NCI-H146 treated with DMSO at 0.1 percent for 48 hours (cell line): ENCODE data around the gene RENBP.

Source experiments
- DNase-seq: peaks from one replicate; lab custom pipeline; 2025; ENCODE audit not compliant: unreplicated experiment; lab: John Stamatoyannopoulos, UW

The RENBP gene

DNA sequence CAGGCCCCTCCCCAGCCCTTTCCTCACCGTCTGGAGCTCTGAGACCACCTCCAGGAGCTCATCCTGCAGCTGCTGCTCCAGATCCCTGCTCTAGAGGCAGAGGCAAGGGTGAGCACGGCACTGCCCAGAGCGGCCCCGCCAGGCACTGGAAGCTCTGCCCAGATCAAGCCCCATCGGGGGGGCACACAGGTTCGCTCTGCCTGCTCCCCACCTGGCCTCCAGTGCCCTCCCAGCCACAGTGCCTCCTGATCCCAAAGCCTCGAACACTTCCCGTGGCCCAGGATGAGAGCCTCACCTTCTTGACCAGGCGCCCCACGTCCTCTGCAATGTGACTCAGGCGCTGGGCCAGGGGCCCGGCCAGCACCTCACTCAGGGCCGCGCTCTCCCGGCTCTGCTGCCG lies 23.4 kb downstream of the RENBP start:
- no peak for DNase-seq

DNA sequence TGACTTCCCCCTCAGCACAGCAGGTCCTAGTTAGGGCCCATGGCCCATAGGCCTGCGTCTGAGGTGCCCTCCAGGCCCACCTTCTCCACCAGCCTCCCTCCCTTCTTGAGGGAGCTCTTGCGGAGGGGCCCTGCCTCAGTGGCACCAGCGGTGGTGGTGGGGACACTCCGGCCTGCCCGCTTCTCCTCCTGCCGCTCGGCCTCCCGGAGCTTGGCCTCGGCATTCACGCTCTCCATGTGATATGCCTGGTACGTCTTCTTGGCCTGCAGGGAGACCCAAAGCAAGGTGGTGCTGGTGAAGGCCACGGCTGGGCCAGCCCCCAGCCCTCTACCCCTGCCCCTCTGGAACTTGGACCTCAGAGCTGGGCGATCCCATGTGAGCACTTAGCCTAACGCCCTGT lies 23.9 kb downstream of the RENBP start:
- no peak for DNase-seq

DNA sequence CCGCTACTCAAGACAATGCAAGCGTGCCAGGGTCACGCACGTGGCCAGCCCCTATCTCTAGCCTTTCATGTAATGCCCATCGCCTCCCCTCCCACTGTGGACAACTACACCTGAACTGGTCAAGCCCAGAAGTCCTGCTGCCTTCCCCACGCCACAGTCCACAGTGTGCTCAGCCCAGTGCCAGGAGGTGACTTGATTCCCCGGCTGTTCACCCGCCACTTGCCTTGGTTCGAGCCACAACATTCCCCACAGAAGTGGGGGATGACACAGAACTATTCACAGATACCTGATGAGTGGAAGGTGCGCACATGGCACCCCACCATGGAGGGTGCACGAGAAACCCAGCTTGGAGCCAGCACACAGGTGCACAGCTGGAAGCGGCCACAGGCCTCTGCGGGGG lies 25.2 kb downstream of the RENBP start:
- DNase-seq: no peak

DNA sequence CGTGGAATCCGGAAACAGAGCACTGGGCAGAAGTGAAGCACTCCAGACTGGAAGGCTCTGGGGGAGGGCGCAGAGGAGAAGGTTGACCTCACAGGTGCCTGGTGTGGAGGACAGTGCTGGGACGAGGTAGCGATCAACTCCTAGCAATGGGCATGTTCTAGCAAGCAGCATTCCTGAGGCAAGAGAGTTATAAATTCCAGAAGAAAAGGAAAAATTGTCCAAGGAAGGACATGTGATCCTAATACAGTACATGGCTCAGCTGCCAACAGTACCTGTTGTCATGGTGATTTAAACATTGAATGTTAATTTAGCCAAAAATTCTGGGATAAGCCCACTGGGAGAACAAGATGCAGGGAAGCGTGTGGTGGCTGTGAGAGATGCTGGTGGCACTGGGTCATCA lies 26.6 kb downstream of the RENBP start:
- DNase-seq: no peak

DNA sequence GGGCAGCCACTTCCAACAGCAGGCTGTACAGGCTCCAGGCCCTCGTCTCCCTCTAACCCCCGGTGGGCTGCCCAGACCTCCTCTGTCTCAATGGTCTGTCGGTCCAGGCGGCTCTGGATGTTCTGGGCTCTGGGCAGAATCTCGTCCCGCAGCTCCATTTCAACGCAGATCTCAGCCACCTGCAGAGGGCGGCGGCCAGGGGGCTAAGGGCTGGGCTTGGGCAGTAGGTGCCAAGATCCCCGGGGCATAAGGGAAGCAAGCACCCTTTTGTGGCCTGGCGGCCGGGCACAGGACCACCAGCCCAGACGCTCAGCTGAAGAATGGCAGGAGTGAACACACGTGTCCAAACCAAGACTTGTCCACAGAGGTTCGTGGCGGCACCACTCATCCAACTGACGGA lies 30.7 kb downstream of the RENBP start:
- no peak for DNase-seq

DNA sequence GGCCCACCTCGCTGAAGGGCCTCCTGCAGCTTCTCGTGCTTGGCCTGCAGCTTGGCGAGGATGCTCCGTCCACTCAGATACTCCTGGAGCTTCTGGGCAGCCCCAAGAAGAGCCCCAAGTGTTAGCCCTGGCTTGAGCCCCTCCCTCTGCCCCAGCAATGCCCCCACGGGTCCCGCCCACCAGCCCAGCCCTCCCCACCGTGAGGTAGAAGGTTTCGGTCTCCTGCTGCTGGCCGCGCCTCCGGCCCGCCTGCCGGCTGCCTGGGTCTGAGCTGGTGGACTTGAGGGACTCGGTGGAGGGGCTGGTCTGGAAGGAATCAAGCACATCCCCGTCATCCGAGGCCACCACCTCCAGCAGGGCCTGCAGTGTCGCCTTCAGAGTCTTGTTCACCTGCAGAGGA lies 31.2 kb downstream of the RENBP start:
- DNase-seq: no peak

DNA sequence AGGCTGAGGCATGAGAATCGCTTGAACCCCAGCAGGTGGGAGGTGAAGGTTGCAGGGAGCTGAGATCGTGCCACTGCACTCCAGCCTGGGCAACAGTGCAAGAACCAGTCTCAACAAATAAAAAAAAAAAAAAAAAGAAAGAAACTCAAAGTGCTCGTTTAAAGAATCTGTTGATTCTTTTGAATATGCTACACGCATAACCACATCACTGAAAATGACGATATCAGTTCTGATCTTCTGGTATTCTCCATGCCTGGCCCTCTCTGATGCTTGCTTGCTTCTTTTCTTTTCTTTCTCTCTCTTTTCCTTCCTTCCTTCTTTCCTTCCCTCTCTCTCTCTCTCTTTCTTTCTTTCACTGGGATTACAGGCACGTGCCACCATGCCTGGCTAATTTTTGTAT lies 32.6 kb downstream of the RENBP start:
- DNase-seq: no peak

DNA sequence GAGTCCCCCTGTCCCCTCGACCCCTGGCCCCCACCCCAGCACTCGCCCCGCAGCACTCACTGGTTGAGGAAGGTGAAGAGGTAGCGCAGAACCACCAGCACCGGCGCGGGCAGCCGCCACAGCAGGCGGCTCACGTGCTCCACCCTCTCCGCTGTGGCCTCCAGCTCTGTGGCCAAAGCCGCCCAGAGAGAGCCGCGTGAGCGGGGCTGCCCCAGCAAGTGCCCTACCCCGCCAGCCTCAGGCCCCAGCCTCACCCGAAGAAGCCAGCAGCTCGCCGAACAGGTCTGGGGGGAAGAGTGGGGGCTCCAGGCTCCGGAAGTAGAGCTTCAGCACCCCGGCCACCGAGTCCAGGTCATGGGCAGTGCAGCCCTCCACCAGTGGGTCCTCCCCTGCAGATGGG lies 34.0 kb downstream of the RENBP start:
- no peak for DNase-seq

DNA sequence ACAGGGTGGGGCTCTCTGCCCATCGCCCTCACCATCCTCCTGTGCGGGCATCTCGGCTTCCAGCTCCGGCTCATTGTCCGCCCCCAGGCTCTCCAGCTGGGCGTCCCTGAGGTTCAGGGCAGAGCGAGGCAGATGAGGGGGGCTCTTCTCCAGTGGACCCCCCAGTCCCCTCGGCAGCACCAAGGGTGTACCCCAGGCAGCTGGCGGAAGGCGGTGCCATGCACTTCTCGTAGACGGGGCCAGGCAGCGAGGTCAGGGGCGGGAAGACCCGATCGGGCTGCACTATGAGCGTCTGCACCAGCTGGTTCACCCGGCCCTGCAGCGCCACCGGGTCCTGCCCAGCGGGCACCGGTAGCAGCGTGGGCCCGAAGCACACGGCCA lies 34.5 kb downstream of the RENBP start:
- DNase-seq: no peak

DNA sequence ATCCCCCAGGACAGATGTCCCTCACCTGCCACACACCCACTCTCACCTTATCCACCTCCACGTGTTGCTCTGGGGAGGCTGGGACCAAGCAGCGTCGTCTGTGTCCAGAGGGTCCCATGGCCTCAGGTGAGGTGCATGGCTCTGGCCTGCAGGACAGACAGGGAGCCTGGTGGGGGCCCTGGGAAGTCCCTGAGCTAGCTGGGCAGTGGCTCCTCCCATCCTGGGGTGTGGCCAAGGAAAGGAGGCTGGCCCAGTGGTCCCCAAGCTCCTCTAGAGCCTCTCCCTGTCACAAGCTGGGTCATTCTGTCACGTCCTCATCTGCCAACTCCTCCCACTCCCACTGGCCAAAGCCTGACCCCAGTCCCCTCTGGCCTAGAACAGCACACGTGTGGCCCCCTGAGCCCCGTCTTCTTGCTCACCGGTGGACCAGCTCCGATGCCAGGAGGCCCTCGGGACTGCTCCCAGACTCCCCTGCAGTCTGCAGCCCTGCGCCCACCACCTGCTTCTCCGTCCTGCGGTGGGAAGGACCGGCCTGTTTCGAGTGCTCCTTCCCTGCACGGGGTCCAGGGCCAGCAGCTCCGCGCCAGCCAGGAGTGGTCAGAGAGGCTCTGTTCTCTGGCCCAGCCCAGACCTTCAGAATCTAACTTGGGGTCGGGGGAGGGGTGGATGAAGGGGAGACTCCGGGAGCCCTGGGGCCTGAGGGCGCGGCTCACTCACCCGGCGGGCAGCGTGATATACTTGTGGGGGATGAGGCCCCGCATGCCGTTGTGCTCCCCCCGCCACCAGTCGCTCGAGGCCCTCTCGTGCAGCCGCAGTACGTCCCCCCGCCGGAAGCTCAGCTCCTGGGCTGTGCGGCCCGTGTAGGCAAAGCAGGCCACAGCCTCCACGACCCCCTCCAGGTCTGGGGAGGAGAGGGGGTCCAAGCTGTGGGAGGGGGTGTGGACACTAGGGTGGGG lies 35.1 kb downstream of the RENBP start:
- DNase-seq: no peak

DNA sequence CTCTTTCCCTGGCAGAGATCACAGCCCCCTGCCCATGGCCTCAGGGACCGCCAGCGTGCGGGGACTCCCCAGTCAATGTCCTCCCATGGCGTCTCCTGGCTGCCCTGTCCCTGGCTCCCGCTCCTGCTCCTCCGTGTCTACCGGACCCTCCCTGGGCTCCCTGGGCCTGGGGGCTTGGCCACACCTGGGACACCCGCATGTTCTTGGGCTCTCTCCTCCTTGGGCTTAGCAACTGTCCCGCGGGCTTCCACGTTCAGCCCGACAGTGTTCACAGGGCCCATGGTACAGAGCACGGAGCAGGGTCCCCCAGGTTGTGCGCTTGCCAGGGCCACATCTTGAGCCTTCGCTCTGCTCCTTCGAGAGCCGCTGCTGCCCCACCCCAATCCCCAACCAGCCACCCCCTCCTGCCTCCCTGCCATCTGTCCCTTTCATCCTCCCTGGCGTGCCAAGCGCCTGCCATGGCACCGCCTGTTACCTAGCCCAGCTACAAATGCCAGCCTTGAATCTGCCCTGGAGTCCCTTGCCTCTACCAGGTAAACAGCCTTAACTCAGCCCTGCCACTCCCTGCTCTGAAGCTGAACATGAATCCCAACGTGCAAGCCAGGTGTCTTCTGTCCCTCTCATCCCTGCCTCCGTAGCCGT lies 36.1 kb downstream of the RENBP start:
- no peak for DNase-seq

DNA sequence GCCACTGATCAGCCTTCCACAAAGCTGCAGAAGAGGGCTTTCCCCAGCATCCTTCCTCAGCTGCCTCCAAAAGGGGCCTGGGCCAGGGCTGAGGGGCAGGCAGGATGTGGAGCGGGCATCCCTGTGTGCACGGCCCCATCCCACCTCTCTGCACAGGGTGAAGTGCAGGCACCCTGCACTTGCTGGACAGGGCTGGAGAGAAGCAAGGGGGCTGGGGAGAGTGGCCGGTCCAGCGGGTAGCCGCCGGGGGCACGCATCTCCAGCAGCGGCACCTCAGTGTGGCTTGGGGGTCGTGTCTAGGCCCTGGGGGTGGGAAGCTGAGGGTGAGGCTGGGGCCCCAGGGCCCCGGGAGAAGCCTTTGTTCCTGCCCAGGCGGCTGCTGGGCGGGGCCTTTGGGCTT lies 37.0 kb downstream of the RENBP start:
- no peak for DNase-seq

DNA sequence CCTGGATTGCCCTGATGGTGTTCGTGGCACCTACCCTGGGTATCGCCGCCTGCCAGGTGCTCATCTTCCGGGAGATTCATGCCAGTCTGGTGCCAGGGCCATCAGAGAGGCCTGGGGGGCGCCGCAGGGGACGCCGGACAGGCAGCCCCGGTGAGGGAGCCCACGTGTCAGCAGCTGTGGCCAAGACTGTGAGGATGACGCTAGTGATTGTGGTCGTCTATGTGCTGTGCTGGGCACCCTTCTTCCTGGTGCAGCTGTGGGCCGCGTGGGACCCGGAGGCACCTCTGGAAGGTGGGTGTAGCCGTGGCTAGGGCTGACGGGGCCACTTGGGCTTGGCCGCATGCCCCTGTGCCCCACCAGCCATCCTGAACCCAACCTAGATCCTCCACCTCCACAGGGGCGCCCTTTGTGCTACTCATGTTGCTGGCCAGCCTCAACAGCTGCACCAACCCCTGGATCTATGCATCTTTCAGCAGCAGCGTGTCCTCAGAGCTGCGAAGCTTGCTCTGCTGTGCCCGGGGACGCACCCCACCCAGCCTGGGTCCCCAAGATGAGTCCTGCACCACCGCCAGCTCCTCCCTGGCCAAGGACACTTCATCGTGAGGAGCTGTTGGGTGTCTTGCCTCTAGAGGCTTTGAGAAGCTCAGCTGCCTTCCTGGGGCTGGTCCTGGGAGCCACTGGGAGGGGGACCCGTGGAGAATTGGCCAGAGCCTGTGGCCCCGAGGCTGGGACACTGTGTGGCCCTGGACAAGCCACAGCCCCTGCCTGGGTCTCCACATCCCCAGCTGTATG lies 38.1 kb downstream of the RENBP start:
- DNase-seq: no peak

DNA sequence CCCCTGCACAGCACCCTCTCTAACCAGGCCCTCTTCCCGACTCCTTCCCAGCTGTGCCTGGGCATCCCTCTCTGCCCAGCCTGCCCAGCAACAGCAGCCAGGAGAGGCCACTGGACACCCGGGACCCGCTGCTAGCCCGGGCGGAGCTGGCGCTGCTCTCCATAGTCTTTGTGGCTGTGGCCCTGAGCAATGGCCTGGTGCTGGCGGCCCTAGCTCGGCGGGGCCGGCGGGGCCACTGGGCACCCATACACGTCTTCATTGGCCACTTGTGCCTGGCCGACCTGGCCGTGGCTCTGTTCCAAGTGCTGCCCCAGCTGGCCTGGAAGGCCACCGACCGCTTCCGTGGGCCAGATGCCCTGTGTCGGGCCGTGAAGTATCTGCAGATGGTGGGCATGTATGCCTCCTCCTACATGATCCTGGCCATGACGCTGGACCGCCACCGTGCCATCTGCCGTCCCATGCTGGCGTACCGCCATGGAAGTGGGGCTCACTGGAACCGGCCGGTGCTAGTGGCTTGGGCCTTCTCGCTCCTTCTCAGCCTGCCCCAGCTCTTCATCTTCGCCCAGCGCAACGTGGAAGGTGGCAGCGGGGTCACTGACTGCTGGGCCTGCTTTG lies 38.9 kb downstream of the RENBP start:
- DNase-seq: no peak

DNA sequence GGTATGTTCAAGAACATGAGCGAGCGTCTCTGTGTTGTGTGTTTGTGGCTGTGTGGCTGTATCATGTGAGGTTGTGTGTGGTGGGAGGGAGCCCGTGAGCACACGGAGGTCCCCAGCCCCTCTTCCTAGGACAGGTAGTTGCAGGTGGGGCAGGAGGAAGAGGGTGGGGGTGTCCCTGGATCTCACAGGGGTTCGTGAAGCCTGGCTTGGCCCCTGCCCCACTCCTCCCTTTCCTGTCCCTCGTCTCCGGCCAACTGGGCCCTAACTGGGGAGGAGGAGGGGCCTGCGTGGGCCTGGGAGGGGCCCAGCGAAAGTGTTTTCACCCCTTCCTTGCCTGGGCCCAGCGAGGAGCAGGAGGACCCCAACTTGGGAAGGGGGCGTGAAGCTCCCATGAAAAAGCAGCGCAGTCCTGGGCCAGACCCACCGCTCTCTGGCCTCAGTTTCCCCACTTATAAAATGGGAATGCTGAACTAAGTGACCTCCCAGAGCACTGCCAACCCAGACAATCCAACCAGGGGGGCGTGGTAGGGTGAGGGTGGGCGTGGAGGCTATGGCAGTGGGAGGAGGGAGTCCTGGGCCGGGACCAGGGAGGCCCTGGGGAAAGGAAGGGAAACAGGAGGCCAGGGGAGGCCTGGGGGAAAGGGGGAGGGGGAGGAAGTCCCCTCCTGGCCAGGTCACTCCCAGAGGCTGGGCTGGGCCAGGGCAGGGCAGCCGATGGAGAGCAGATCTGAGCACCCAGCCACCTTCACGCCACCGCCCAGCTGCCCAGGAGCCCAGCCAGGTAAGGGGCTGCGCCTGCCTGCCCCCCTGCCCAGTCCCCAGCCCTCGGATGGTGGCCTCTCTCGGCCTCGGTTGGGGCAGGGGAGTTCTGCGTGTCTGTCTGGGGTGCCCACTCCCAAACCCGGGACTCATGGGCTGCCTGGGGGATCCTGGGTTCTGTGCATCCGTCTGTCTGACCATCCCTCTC lies 40.2 kb downstream of the RENBP start, which contains the start of gene AVPR2:
AVPR2 (plus strand) TSS at position 683 of the 967 bp plus-strand sequence. CDS start 473 bp downstream, outside the sequence.
- DNase-seq: no peak

DNA sequence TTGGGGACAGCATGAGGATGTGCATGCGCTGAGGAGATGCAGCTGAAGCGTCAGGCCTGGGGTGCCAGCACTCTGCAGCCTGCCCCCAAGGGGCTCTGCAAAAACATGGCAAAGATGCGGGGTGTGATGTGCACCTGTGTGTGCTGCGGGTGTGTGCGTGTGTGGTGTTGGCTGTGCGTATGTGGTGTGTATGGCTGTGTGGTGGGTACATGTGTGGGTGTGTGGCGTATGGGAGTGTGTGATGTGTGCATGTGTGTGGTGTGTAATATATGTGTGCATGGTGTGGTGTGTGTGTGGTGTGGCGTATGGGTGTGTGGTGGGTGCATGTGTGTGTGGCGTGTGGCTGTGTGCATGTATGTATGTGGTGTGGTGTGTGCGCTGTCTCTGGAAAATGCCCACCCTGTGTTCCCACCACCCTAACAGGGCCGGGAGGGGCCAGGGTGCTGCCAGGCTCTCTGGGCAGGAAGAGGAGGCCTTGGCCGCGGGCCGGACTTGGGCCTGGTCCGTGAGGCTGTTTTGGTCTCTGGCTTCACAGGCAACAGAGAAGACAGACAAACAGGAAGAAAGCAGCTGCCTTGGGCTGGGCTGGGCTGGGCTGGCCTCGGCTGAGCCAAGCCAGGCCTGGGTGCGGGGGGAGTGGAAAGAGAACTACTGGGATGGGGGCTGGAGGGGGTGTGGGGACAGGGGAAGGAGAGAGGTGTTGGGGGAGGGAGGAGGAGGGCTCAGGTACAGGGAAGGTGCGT lies 41.0 kb downstream of the RENBP start:
- no peak for DNase-seq

DNA sequence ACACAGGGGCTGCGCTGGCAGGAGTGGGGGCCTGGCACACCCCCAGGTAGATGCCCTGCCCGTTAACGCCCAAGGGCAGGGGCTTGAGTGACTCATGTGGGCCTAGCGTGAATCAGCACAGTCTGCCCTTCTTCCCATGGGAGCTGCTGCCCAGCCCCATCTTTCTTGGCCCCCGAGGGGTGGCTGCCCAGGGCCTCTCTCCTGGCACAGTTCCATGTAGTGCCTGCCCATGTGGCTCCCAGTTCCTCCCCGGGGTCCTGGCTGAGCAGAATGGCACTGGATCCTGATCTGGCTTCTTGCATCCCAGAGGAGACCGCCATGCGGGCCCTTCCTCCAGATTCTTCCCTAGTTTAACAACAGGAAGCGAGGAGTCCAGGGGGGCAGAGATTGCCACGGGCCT lies 42.1 kb downstream of the RENBP start:
- no peak for DNase-seq

DNA sequence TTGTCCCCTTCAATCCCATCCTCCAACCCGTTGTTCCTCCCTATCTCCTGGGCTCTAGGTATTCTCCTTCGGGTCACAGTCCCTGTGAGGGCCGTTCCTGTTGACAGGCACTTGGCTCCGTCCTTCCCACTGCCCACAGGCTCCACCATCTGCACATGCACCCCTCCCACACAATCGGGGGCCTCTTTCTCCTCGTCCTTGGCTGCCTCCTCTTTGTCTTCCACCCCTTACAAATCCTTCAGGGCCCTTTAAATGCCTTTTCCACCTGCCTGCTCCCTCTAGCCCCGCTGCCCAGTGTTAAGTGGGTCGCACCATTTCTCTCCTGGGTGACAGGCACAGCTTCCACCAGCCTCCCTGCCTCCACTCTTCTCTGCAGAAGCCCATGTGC lies 42.7 kb downstream of the RENBP start:
- DNase-seq: no peak
